Measurements from ENCODE around the gene RPS21.

DNA sequence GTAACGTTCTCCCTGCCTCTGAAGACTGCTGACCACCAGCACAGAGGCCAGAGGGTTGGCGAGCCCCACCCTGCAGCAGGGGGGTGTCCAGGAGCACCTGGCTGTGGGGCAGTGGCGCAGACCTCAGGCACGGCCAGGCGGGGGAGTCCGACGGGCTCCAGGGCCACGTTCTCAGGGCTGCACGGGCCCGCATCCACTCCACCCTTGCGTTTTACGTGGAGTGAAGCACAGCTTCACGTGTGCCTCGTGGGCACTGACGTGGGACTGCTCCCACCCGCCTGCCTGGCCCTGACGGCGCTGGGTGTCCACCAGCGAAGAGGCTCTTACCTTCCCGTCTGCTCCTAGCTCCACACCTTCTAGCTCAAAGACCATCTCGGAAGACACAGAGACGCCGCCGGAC is 6.9 kb downstream of the RPS21 start:
- TF ChIP-seq, protein P1, sequence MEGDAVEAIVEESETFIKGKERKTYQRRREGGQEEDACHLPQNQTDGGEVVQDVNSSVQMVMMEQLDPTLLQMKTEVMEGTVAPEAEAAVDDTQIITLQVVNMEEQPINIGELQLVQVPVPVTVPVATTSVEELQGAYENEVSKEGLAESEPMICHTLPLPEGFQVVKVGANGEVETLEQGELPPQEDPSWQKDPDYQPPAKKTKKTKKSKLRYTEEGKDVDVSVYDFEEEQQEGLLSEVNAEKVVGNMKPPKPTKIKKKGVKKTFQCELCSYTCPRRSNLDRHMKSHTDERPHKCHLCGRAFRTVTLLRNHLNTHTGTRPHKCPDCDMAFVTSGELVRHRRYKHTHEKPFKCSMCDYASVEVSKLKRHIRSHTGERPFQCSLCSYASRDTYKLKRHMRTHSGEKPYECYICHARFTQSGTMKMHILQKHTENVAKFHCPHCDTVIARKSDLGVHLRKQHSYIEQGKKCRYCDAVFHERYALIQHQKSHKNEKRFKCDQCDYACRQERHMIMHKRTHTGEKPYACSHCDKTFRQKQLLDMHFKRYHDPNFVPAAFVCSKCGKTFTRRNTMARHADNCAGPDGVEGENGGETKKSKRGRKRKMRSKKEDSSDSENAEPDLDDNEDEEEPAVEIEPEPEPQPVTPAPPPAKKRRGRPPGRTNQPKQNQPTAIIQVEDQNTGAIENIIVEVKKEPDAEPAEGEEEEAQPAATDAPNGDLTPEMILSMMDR (IDR thresholded peaks at IDR 0.05; ENCODE audit: low read depth, low read length, missing input control): no peak
- no peak for TF ChIP-seq TAF1 (conservative IDR thresholded peaks at IDR 0.05)
- no peak for TF ChIP-seq RAD21 (IDR thresholded peaks at IDR 0.05)

Measured in liver (tissue), 3 donors.